DMS79 (cell line): Measurements from ENCODE around the gene RTN4RL2.

ENCODE experiments used
- DNase-seq: peaks from one replicate; lab custom pipeline; 2025; lab: John Stamatoyannopoulos, UW

Gene RTN4RL2

DNA sequence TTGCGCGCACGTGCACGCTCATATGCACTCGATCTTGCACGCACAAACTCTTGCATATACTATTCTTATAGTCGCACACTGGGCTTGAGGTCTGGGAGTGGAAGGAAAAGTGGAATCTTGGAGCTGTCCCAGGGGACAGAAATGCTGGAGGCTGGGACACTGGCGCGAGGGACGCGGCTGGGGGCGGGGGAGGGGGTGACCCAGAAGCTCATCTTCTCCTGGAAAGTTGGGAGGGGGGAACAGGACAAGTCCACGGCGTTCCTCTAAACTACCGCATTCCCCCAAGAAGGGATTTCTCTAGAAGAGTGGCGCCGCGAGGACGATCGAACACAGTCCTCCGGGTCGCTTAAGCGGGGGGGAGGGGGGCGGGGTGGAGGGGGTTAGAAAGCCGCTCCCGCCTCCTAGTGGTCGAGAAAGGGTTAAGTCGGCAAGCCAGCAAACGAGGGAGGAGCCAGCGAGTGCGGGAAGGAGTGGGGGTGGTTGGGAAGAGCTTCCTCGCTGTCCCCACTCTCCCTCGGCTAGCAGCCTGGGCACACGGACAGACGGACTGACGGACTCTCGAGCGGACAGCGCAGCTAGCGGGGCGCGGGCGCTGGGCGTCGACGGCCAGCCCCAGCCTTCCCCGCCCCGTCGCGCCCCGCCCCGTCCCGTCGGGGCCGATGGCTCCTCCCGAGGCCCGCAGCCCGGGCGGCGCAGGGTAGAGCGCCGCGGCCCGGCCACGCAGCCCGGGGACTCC lies at the start of gene RTN4RL2:
RTN4RL2 (plus strand) TSS at position 507 of the 736 bp plus-strand sequence. CDS start 338 bp downstream, outside the sequence.
- DNase-seq: peak; percentile 21

DNA sequence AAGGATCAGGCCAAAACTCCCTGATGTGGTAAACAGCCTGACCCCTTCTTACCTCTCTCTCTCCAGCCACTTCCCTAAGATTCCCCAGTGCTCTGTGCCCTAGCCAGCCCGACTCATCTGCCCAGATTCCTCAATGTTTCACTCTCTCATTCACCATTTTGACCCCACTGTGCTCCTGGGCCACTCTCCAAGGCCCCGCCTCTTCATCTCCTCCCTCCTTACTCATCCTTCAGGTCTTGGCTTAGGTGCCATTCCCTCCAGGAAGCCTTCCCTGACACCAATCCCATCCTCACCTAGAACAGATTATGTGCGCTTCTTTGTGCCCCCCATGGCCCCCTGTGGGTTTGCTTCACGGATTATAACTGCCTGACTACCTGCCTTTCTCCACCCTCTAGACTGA lies 46.6 kb upstream of the RTN4RL2 start:
- no peak for DNase-seq

DNA sequence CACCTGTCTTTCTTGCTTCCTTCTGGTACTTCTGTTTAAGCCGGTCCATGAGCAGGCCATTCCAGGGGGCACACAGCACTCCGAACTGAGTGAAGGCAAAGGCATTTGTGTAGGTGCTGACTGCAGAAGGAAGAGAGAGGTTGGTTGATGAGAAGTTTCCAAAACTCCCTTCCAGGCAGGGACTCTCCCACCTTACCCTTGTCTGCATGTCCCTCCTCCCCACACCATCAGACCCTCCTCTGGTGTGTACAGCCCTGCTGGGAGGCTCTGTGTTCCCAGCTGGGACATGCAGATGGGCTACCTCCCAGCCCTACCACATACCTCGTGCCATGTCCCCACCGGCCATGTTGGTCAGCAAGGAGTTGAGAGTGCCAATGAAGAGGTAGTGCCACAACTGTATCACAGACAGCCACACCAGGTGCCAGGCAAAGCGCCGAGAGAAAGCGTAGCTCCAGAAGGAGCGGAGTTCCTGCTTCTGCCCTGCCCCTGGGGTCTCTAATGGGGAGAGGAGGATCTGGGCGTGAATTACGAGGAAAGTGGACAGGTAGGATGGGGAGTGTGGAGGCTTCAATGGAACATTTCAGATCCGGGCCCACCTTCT lies 45.6 kb upstream of the RTN4RL2 start:
- DNase-seq: no peak

DNA sequence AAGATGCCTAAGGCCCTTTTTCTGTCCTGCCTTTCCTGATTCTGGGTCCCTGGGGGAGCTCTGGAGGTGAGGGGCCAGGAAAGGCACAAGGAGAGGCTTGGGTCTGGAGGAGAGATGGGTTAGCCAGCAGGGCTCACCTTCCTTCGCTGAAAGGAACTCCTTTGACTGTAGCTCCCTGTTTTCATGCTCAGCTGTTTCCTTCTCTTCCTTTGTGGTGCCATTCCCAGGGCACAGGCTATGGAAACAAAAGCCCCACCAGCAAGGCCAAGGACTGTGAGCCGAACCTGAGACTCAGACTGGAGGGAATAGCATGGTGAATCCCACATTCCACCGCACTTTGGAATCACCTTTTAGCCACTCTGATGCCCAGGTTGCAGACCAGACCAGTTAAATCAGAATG lies 43.9 kb upstream of the RTN4RL2 start:
- DNase-seq: no peak

DNA sequence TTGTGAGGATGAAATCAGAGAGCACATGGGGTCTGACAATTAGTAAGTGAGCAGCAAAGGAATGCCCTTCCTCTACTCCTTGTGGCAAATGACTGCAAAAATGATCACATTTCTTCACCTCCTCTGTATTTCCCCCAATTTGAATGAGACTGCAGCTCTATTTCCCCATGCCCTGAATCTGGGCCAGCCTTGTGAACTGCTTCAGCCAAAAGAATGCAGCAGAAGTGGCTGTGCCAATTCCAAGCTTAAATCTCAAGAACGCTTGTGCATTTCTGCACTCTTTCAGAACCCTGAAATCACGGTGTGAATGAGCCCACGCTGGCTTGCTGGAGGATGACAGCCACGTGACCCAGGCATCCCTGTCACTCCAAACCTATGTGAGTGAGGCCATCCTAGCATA lies 43.3 kb upstream of the RTN4RL2 start:
- DNase-seq: no peak

DNA sequence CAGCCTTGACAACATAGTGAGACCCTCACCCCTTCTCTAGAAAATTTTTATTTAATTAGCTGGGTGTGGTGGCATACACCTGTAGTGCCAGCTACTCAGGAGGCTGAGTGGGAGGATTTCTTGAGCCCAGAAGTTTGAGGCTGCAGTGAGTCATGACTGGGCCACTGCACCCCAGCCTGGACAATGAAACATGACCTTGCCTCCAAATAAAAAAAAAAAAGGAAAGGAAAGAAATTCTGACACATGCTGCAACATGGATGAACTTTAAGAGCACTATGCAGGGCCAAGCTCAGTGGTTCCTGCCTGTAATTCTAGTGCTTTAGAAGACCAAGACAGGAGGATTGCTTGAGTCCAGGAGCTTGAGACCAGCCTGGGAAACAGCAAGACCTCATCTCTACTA lies 42.2 kb upstream of the RTN4RL2 start:
- DNase-seq: no peak

DNA sequence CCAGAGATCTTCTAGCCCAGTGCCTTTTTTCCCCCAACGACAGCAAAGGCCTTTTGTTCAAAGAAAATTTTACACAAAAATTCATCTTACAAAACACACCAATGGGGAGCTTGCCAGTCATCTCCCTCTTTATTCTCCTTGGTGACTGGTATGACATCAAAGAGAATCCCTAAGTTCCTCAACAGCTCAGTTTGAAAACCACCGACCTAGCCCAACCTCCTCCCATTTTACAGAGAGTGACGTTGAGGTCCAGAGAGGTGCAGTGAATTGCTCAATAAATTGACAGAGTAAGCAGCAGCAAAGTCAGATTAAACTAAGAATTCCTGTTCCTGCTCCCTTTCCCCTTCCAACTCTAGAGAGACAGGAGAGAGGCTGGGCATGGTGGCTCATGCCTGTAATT lies 41.2 kb upstream of the RTN4RL2 start:
- DNase-seq: no peak

DNA sequence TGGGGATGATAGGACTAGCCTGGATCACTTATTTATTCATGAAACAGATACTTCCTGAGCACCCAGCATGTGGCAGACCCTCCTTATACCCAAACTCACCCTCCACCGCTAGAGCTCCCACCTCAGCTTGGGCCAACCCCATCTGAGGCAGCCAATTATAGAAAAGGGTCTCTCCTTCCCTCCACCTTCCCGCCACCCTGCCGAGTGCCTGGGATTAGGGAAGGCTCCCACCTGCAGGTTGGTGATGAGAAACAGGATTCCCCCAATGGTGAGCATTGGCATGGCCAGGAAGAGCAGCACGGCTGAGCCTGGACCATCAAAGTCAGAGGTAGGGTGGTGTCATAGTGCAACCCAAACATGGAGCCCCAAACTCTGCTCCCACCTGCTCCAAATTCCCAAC lies 39.3 kb upstream of the RTN4RL2 start:
- no peak for DNase-seq

DNA sequence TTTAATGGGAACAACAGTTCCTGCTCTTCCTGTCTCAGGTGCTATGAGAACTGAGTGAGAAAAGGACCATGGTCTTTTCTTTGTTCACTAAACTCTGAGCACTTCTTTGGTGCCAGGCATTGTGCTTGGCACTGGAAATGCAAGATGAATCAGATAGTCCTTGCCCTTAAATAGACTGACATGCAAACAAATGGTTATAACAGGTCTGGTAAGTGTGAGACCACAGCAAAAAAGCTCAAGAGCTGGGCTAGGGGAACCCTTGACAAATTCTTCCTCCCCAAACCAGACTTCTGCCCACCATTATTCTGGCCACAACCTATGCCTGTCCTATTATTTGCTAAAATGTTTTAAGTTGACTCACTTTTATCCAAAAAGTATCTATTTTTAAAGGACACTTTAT lies 38.5 kb upstream of the RTN4RL2 start:
- DNase-seq: no peak

DNA sequence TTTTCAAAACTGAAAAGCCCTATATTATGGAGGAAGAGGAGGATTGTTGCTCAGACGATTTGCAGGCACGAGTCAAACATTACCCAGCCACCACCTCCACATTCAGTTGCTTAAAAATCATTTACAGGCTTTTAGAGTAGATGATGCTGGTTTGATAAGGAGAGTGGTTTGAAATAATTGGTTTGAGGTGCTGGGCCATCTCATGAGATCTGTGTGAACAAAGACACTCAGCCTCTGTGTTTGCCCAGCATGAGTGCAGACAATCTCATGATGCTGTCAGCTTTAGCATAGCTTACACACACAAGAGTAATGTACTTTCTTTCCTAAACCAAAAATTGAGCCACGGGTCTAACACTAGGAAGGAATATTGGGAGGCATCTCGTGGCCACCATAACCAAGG lies 37.7 kb upstream of the RTN4RL2 start:
- DNase-seq: no peak

DNA sequence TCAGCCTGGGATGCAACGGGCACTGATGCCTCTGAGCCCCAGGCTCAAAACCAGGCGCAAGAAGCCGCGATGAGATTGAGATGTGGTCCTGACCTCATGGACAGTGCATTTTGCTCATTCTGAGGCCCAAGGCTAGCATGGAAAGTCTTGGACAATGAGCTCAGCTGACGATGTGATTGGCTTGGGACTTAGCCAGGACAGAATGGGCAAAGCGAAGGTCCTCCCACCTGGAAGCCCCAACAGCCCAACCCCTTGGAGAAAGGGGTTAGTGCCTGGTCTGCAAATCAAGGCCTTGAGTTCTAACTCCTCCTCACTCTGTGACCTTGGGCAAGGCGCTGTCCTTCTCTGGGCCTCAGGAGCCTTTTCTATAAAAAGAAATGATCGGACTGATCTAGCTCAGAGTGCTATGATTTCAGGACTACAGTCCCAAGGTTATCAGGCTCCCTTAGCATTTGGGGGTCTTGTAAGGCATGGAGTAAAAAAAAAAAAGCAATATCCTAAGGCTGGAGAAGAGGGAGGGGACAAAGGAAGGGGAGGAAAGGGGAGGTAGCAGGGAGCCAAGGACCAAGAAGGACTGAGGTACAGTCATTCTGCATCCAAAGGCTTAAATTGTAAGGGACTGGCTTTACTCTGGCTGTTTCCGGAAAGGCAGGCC lies 36.1 kb upstream of the RTN4RL2 start:
- no peak for DNase-seq

DNA sequence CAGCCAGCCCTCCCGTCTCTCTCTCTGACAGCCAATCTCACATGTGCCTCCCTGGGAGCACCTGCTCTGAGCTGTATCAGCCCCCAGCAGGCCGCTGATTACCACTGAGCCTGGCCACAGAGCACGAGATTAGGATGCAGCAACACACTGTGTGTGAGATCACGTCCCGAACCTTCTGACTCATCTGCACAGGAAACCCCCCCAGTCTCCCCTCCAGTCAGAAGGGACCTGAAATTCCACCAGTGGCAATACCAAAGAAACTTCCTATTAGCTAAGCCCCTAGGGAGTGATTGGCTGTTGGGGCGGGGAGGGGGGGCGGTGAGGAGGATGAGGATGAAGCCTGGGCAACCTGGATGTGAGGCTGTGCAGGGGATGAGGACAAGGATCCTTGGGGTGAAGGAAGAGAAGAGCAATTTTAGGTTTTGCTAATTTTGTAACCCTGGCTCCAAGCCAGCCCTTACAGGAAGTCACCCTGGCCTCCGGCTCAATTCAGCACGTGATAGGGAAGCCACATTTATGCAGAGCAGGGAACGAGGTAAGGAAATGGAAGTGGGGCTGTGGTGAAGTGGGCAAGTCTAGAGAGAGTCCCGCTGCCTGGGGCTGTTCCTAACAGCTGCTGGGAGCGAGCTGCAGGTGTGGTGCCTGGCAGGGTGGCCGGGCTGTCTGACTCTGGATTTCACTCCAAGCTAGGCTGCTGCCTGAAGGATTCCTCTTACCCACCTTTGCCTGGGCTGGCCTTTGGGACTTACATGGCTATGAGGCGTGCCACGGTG lies 35.4 kb upstream of the RTN4RL2 start:
- DNase-seq: peak; percentile 43

DNA sequence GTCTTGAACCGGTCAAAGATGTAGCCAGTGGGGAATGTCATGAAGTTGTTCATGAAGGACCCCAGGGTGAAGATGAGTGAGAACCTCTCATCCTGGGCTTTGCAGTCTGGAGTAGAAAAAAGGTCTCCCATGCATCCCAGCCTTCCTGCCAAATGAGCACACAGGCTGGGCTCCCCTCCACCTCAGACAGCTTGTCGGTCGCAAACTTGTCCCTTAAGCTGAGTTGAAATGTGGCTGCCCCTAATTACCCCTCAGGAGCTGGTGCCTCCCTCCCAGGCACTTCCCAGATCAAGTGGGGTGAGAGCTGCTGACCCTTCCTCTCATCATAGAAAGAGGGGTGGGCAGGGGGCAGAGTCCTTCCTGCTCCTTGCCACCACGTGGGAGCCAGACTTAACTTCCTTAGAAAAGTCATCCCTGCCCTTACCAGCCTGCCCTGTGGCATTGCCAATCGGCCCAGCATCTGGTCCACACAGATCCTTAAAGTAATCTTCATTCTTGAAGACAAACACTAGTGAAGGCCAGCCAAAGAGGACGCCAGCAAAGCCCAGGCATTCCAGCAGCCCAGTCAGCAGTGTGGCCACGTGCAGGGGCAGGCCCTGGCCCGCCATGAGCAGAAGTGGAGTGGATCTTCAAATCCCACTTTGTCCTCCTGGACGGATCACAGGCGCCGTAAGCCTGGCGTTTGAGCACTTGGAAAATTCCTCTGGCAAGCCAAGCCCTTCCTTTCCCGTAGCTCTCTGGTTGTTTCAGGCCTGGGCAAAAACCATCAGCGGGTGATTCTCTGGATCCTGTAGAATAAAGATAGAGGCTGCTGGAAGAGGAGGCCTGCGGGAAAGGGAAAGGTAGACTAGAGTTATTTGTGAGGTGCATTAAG lies 34.5 kb upstream of the RTN4RL2 start:
- DNase-seq: peak; percentile 44

DNA sequence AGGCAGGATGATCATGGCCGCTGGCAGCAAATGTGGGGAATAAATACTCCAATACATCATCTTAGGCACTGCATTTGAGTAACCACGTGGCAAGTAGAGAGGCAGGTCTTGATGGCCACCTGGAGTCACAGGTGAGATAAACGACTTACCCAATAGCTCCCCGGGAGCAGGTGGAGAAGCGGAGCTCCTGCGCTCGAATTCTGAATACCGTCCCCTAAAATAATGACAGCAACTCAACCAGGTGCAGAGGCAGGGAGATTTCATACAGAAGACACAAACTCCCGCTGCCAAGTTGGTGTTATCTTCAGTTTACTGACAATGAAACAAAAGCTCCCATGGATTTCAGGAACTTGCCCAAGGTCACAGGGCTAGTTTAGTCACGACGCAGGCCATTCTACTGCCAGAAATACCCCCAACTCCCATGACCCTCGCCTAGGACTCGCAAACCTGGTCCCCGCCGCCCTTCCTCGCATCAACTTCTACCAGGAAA lies 33.8 kb upstream of the RTN4RL2 start:
- DNase-seq: peak; percentile 66

DNA sequence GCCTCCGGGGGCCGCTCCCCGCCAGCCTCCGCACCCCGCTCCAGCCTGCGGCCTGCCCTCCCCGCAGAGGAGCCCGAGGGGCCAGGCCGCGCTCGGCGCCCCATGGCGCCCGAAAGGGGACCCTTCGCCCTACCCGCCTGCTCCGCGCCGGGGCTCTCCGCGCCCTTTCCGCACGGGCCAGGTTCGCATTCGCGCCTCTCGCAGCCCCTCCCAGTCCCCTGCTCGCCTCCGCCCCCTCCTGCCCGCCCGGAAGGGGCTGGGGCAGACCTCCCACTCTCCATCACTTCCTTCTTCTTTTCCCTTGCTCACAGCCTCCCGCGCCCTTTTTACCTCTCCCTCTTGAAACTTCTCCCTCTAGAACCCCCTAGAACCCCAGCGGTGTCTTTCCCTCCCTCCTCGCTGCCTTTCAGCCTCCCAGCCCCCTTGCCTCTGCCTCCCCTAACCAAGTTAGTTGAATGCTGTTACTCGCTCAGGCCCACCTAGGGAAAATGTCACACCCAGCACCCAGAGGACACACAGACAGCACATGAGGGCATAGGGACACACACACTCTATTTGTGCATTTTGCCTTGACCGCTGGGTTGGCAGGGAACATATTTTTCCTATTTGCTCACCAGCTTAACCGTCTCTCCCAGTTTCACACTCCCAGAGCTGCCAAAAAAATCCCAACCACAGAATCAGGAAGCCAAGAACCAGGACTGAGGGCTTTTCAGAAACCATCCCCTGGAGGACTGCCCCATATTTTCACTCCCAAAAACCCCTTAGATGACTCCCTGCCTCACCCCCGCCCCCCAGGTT lies 33.2 kb upstream of the RTN4RL2 start, which contains the start of gene SLC43A3:
SLC43A3 (minus strand) TSS at position 193 of the 798 bp plus-strand sequence. CDS start 949 bp downstream, outside the sequence.
- DNase-seq: peak; percentile 11

DNA sequence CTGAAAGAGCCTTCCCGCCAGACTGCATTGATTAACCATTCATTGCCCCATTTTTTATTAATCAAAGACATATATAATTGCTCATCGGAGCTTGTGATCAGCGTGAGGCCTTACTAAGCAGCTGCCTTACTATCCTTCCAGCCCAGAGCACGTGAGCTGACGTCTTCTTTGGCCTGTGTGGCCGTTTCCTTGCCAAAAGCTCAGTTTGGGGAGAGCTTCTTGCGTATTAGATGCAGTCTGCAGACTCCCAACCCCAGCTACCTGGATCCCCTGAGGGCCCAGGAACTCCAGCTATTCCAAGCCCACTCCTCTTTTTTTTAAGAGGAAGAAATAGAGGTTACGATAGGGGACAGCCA lies 32.6 kb upstream of the RTN4RL2 start:
- no peak for DNase-seq

DNA sequence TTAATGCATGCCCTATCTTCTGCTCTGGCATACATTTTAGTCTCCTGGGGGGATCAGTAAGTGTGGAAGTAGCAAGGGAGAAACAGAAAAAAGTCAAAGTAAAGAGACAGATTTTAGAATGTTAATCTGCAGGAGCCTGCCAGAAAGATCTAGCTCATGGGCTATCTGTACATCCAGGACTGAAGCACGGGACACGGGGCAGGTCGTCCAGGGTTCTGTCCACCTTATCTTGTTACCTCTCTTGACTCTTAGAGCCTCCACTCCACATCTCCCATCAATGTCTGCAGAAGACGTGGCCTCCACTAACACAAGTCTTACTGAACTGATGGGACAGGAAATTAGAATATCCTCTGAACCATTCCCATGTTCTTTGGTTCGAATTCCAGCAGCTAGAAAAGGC lies 31.7 kb upstream of the RTN4RL2 start:
- no peak for DNase-seq

DNA sequence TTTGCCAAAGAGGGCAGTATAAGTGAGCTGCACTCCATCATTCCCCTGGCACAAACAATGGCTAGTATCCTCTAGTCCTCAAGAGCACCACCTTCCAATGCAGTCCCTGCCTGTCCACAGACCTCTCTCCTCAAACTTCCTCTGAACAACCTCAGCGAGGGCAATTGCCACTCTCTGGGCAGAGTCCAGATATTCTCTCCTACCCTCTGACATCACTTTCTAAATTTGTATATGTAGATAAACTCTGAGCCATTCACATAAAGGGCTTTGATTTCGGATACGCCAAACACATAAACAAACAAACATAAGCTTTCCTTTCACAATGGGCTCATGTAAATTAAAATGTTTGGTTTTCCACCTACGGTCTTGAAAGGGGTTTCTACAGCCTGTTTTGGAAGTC lies 30.4 kb upstream of the RTN4RL2 start:
- DNase-seq: peak; percentile 20

DNA sequence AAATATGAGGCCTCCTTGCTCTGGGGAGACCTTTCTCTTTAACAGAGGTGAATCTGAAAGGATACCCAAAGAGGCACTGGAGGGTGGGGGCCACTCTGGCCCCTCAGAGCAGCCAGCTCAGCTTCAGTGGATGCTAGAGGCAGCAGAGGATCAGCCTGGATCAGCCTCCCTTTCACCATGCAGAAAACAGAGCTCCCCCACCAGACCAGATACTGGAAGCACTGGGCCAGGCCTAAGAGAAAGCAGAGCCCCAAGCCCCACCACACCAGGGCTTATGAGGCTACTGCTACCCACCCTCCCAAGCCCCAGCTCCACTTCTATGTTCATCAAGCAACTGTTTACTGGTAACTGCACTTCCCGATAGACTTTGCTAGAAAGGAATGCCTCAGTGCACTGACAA lies 29.4 kb upstream of the RTN4RL2 start:
- DNase-seq: no peak

DNA sequence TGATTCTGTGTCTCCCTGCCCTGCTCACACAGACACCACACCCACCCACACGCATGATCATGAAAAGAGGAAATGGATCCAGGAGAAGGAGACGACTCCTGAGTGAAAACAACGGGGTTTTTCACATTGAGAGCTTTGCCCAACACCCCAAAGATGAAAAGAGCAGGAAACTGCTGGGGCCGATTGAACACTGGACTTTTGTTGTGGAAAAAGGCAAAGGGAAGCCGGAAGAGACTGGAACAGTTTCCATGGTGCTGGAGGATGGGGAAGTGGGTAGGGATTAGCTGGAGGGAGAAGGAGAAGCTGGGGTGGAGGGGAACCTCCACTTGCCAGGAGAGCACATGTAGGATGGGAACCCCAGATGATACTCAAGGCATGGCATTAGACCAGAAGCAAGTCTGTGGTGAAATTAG lies 28.2 kb upstream of the RTN4RL2 start:
- no peak for DNase-seq
